Endometrium (tissue), 2 donors: Measurements from ENCODE around the gene PLCB2.

Source experiments
- FAIRE-seq: peaks from 2 replicates; lab custom pipeline; 2012; peaks lifted over from hg19 to GRCh38; lab: Jason Lieb, UNC
- donor health status: control.
- donor health status: control.

PLCB2 gene

GRCh38 chr15:40271685-40272484 lies 35.9 kb downstream of the PLCB2 start:
- no peak for FAIRE-seq

- no peak for FAIRE-seq
Measured at GRCh38 chr15:40270246-40270995, 37.3 kb downstream of the PLCB2 start.

DNA sequence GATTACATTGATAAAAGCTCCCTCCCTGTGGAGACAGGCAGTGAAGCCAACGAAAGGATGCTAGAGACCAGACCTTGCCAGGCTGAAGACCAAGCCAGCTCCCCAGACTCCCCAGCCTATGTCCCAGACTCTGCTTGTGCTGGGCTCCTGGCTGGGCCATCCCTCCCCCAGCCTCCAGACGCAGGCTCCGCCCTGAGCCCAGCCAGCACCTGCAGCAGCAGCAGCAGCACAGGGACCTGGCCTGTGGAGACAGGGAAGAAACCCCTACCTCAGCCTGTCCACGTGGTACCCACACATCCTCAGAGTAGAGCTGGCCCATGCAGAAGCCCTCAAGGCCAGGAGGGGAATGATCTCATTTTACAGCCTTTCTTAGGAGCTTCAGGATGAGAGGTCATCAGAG lies 38.1 kb downstream of the PLCB2 start:
- no peak for FAIRE-seq

- FAIRE-seq, result no peak
Measured at GRCh38 chr15:40267670-40268069, 40.1 kb downstream of the PLCB2 start.

GRCh38 chr15:40266828-40267304 lies 40.9 kb downstream of the PLCB2 start:
- no peak for FAIRE-seq

GRCh38 chr15:40265875-40266274 lies 41.9 kb downstream of the PLCB2 start:
- FAIRE-seq, result no peak

DNA sequence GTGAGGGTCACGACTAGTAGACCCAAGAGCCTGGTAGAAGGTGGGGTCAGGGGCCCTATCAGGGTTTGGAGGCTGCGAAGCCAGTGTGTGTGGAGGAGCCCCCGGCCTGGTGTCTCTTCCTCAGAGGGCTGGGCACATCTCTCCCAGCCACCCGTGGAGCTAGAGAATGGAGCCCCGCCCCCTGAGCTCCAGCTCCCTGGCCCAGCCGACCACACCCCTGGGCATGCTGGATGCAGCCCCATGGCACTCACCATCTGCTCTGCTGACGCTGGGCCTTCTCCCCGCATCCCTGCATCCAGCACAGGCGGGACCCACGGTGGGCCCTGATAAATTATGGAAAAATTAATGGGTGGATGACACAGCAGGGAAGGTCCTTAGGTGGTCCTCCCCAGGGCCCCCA lies 42.4 kb downstream of the PLCB2 start:
- FAIRE-seq, result no peak

DNA sequence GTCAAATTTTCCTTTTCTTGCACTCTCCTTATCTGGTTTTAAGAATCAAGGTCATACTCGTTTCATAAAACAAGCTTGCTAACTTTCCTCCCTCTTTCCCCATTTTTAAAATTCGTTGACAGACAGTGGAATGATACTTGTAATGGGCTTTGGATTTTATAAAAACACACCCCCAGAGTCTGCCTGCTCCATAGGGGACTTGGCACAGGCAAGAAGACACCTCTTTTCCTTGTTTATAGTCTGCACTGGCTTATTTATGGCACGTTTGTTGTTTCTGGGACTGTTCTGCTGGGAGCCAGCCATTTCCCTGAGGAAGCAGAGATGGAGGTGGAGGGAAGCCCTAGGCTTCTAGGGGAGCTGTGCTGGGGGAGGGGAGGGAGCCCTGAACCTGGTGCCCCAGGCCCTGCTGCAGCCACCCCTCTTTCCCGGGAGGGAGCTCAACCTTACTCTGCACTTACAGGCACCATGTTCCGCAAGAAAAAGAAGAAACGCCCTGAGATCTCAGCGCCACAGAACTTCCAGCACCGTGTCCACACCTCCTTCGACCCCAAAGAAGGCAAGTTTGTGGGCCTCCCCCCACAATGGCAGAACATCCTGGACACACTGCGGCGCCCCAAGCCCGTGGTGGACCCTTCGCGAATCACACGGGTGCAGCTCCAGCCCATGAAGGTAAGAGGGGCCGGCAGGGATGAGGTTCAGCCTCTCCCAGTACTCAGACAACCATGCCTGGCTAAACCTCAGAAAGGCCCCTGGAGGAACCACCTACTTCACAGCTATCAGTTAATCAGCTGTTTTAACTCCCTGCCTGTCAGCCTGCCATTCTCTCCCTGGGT lies 43.2 kb downstream of the PLCB2 start:
- FAIRE-seq, result no peak

GRCh38 chr15:40263024-40263754 lies 44.5 kb downstream of the PLCB2 start:
- FAIRE-seq, result no peak

DNA sequence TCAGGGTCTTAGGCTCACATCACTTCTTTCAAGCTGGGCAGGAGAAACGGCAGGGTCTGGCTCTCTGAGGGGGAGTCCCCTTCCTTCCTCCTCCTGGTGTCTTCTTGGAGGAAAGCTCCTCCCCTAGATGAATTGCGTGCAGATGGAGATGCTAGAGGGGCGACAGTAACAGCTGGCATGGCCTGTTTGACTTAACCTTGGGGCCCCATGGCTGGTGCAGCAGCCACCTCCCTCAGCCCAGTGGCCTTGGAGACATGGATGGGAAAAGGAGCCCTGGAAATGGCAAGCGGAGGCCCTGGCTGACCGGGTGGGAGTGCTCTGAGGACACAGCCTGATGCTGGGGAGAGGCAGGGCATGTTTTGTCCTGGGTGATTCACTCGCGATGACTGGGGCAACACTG lies 48.7 kb downstream of the PLCB2 start:
- FAIRE-seq, result no peak

- FAIRE-seq, result no peak
Measured at GRCh38 chr15:40258544-40258943, 49.2 kb downstream of the PLCB2 start.

DNA sequence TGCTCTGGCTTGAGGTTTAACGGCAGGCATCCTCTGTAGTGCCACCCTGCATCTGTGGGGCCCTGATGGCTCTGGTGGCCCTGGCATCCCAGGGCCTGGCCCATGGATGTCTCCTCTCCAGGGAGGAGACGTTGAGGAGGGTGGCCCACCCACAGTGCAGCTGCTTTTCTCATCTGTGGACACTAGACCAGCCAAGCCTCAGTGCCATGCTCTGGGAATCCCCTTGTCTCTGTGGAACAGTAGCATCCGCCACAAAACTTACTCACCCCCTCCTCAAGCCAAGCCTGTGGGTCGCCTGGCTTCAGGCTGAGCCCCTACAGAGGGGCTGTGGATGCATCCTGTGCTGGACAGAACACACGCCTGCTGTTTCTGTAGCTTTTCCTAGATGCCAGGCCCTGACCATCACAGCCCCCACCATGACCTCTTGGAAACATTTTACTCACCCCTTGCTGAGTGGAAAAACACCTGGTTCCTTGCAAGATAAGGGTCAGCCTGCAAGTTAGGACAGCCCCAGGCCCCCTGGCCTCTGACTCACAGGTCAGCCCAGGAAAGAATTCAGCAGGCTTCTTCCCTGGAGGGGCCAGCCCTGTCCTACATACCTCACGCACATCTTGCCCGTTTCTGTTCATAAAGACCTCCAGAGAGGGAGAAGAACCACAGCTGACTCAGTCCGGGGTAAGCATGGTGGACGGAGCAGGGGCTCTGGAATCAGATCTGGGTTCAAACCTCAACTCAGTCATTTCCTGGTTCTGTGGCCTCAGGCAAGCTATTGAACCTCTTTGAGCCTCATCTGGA lies 49.9 kb downstream of the PLCB2 start:
- FAIRE-seq, result no peak

GRCh38 chr15:40256638-40257235 lies 51.0 kb downstream of the PLCB2 start:
- FAIRE-seq, result no peak

GRCh38 chr15:40255033-40255432 lies 52.7 kb downstream of the PLCB2 start:
- no peak for FAIRE-seq

GRCh38 chr15:40254452-40254851 lies 53.3 kb downstream of the PLCB2 start:
- no peak for FAIRE-seq

GRCh38 chr15:40253167-40253790 lies 54.5 kb downstream of the PLCB2 start:
- no peak for FAIRE-seq

GRCh38 chr15:40252438-40253166 lies 55.1 kb downstream of the PLCB2 start:
- no peak for FAIRE-seq

DNA sequence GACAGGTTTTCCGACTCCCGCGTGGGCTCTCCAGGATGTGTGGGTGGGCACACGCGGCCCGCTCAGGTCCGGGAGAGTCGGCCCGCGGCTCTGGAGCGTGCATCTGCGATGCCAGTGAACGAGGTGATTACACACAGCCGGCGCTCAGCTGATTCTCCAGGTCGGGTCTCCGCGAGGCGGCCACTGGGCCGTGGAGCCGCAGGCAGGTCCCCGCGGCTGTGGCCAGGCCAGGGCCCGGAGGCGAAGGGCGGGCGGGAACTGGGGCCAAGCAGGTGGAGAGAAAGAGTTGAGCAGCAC lies 55.6 kb downstream of the PLCB2 start:
- no peak for FAIRE-seq

- FAIRE-seq, result no peak
Measured at GRCh38 chr15:40251486-40252140, 56.1 kb downstream of the PLCB2 start.
